Stimulated activated CD4-positive, alpha-beta T cell treated with anti-CD3 and anti-CD28 coated beads, TNF-alpha, amount 100 ng/mL, for 24 hours (primary cell): Measurements from ENCODE around the gene TMCC3.
"Not testable (repeated sequence)": the region's sequence is repeated elsewhere in the genome, so short reads cannot be mapped to it uniquely, and the experiment has no call there.

Source experiments
- DNase-seq, 3 experiments: peaks; one replicate each; pipeline ENCODE4 v3.0.0-alpha.2; 2020; ENCODE audit warnings: low read depth in 3 of 3

Gene TMCC3

GRCh38 chr12:94603434-94604365 lies 46.7 kb downstream of the TMCC3 start:
- DNase-seq: peak; percentile 11 to 49 (median 23)

- no peak for DNase-seq
Measured at GRCh38 chr12:94602024-94602423, 48.3 kb downstream of the TMCC3 start.

- not testable (repeated sequence) for DNase-seq
Measured at GRCh38 chr12:94601307-94601706, 49.0 kb downstream of the TMCC3 start.

- no peak for DNase-seq
Measured at GRCh38 chr12:94599189-94599588, 51.2 kb downstream of the TMCC3 start.

- DNase-seq: no peak
Measured at GRCh38 chr12:94597268-94597667, 53.1 kb downstream of the TMCC3 start.

- no peak for DNase-seq
Measured at GRCh38 chr12:94596596-94596995, 53.8 kb downstream of the TMCC3 start.

- DNase-seq: no peak
Measured at GRCh38 chr12:94595152-94595551, 55.2 kb downstream of the TMCC3 start.

- no peak for DNase-seq
Measured at GRCh38 chr12:94594443-94594825, 55.9 kb downstream of the TMCC3 start.

GRCh38 chr12:94593822-94594442 lies 56.4 kb downstream of the TMCC3 start:
- DNase-seq: no peak

- not testable (repeated sequence) for DNase-seq
Measured at GRCh38 chr12:94592723-94593122, 57.6 kb downstream of the TMCC3 start.

GRCh38 chr12:94592080-94592479 lies 58.3 kb downstream of the TMCC3 start:
- DNase-seq: no peak

- DNase-seq: no peak
Measured at GRCh38 chr12:94590428-94590827, 59.9 kb downstream of the TMCC3 start.

GRCh38 chr12:94589591-94590001 lies 60.8 kb downstream of the TMCC3 start:
- DNase-seq: no peak

- DNase-seq: no peak
Measured at GRCh38 chr12:94588346-94588745, 62.0 kb downstream of the TMCC3 start.

- no peak for DNase-seq
Measured at GRCh38 chr12:94587266-94588241, 62.8 kb downstream of the TMCC3 start.

GRCh38 chr12:94586589-94587259 lies 63.6 kb downstream of the TMCC3 start:
- DNase-seq: no peak

- DNase-seq: no peak
Measured at GRCh38 chr12:94585626-94586025, 64.7 kb downstream of the TMCC3 start.

- no peak for DNase-seq
Measured at GRCh38 chr12:94584377-94584776, 66.0 kb downstream of the TMCC3 start.

- no peak for DNase-seq
Measured at GRCh38 chr12:94582591-94582990, 67.8 kb downstream of the TMCC3 start.

GRCh38 chr12:94575645-94576403 lies 74.5 kb downstream of the TMCC3 start:
- DNase-seq: no peak

GRCh38 chr12:94575024-94575423 lies 75.3 kb downstream of the TMCC3 start:
- no peak for DNase-seq
